HG03175 (cell line): ENCODE measurements around the gene ERC2.

Experiments
- ATAC-seq: cut with Tn5 transposase; IDR thresholded peaks from one replicate; pipeline ENCODE4 v1.9.1; 2021; ENCODE audit warnings: mild to moderate bottlenecking, moderate library complexity; ENCODE audit not compliant: unreplicated experiment

ERC2 gene

GRCh38 chr3:56260262-56260661 lies 208.0 kb downstream of the ERC2 start:
- no peak for ATAC-seq

DNA sequence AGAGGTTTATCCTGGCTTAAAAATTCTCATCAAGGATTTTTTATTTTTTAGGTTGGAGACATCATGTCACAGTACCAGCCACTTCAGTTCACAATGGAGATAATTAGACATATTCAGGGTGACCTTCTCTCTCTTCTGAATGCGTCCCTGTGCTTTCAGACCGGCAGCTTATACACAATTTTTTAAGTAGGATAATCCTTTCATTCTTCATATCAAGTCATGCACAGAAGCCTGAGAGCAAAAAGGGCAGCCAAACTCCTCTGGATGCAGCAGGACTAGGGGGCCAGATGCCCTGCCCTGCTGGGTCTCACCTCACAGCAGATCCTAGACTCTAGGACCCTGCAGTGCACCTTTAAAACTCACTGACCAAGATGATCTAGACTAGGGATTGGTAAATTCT lies 210.4 kb downstream of the ERC2 start:
- no peak for ATAC-seq

DNA sequence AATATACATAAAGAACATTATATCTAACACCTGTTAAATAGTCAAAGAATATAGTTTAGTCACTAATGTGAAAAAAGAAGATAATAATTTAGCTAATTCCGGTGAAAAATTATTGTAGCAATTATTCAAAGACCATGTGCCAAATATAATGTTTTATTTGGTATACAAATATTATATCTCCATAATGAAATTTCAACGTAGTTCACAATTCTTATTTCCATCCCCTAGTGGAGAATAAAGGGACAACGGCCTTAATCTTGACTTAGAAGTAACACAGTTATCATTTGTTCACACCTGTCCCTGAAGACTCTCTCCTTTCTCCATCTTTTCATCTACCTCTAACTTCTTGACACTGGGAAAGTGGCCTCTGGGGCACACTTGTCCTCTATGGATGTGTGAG lies 213.4 kb downstream of the ERC2 start:
- ATAC-seq, result no peak

DNA sequence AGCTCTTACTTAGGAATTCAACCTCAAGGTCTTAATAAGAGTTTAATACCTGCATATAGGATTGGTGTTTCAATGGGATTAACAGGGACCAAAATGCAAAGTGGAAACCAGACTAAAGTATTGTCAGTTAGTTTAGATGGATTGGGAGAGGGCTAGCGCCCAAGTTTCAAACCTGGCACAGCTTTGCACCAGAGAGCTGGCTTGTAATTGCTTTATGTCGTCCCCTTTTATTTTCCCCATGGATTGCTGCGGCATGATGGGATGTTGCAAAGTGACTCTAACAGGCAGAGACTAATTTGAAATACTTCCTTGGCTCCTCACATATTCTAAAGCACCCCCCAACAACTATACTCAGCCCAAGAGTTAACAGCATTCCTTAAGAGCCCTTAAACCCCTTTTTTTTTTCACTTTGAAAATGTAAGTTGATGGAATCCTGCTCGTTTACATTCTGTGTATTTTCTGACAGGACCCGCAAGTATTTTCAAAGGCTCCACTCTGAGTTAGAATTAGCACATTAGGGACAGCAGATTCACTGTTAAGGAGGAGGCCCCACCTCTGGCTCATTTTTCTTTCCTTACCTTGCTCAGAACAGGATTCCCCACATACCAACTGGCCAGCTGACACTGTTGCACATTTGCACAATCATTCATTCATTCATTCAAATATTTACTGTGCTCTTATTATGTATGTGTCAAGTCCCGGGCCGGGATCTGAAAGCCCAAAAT lies 214.2 kb downstream of the ERC2 start:
- ATAC-seq, result no peak

GRCh38 chr3:56251343-56251945 lies 216.8 kb downstream of the ERC2 start:
- ATAC-seq, result no peak

DNA sequence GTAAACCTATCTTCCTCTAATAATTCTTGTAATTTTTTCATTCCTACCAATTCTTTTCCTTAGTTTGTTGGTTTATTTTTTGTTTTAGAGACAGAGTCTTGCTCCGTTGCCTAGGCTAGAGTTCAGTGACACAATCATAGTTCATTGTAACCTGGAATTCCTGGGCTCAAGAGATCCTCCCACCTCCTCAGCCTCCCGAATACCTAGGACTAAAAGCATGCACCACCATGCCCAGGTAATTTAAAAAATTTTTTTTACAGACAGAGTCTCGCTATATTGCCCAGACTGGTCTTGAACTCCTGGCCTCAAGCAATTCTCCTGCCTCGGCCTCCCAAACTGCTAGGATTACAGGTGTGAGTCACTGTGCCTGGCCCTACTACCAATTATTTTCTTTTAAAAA lies 220.2 kb downstream of the ERC2 start:
- no peak for ATAC-seq

GRCh38 chr3:56238299-56238698 lies 230.0 kb downstream of the ERC2 start:
- ATAC-seq, result no peak

- ATAC-seq, result no peak
Observed at GRCh38 chr3:56233742-56234141, 234.5 kb downstream of the ERC2 start.

GRCh38 chr3:56229311-56229710 lies 239.0 kb downstream of the ERC2 start:
- no peak for ATAC-seq

DNA sequence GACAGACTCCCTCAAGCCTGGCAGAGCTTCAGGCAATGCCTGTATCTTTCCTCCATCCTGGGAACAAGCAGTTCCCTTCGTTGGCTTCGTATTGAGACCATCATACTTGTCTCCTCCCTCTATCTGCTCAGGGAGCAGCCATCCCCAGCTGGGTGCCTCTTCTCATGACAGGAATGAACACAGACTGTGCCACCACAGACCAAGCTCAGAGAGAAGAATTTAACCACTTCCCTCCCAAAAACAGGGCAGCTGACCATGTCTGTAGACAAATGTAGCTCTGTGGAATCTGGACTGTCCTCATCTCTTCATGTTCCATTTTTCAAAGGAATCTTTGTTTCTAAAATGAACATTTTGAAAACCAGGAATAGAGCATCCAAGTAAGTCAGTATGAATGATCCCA lies 245.4 kb downstream of the ERC2 start:
- ATAC-seq, result no peak

DNA sequence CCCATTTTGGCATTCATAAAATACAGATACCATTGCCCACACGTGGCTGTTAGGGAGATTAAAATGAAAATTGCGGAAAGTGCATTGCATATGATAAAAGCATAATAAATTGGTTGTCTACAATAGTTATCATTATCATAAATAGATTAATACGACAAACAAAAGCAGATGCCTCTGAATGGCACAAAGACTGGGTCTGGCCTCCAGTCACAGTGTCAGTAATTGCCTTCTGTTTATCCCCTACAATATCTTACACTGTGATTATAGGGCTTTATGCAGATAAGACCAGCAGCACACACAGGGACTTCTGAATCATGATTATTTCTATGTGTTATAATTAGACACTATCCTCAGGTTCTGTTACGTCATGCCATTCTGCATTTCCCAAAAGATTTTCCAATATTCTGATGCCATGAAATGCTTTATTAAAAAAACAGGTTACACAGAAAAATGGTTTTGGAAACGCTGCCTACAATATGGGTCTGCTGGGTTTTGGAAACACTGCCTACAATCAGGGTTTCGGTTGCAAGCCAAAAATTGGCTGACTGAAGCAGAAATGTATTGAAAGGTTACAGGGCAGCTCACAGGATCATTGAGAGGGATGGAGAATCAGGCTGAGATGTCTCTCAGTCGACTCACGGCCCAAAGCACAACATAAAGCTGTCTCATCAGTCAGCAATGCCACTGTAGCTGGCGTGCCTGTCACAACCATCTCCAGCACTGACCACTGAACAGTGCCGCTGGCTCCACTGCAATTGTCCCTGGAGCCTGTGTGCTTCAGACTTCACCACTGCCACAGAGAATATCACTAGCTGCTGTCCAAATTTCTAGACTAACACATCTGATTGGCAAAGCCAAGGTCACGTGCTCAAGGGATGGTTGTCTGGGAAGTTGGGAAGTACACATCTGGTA lies 248.1 kb downstream of the ERC2 start:
- ATAC-seq, result no peak

DNA sequence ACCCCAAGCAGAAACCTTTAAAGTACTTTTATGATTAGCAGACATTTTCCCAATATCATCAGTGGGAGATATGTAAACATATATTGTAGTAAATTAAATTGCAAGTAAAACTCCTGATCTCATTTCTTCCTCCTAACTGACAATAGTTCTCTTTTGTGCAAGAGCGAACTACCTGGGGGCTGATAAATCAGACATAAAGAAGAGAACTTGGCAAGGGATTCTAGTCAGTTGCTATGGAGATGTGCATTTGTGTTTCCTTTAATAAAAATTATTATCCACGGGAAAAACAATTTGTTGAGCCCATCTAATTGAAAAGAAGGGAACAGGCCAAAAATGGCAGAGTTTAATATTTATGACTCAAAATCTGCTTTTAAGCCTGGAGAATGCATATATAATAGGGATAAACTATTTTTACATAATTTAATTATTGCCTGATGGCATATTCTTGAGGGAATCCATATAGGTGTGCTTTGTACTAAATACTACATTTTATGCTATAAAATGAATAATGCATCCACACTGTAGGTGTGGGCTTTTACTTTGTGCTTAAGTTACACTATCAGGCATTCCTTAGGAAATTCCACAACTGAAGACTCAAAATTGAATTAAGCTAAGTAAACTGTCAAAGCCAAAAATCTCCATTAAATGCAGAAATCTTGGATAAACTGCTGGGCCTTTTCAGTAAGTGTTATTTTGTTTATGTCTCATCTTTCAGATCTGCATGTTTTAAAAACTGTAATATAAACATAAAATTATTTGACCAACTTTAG lies 258.1 kb downstream of the ERC2 start:
- ATAC-seq, result no peak

DNA sequence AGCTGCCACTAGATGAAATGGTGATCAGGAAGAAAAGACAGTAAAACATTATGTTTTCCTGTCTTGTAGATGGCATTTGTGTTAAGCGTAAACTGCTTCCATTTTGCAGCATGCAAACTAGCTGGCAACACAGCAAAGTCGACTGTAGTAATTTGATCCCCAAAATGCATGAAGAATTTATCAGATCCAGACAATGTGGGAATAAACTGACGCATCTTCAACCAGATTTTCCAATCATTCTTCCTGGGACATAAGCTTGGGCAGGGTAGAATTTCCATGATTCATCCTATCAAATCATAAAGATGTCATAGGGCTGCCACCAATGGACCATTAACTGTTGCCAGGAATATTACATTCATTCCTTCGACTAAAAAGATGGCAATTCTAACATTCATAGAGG lies 260.3 kb downstream of the ERC2 start:
- ATAC-seq, result no peak

DNA sequence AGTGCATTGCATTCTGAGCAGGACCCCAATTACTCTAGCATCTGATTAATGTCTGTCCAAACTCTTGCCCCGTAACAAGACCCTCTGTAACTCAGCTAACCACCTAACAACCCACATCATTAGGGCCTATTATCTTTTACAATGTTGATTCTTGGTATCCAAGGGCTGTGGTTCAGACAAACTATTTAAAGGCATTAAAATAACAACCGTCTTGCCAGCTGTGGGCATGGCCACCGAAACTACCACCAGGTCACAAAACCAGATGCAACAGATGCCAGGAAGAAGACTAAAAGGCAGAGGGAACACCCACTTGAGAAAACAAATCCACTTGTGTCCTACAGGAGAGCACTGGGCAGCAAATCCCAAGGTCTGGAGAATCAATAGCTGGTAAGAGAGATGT lies 262.9 kb downstream of the ERC2 start:
- no peak for ATAC-seq

- ATAC-seq, result no peak
Observed at GRCh38 chr3:56202997-56203396, 265.3 kb downstream of the ERC2 start.

DNA sequence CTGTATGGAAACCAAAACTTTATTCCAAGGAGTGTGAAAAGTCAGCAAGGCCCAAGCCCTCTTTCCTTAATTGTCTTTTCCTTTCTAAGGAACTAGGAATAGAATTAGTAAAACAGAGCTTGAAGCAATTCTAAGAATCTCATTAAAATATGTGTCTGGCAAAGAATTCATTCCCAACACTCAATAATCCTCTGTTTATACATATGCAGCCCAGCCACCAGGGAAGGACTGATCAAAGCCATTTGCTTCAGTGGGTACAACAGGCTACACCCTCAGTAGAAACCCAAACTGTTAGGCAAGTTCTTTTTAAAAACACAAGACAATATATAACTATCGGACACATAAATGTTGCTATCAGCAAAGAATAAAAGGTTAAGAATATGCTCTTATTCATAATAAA lies 266.9 kb downstream of the ERC2 start:
- no peak for ATAC-seq

- ATAC-seq, result no peak
Observed at GRCh38 chr3:56200251-56200650, 268.0 kb downstream of the ERC2 start.

DNA sequence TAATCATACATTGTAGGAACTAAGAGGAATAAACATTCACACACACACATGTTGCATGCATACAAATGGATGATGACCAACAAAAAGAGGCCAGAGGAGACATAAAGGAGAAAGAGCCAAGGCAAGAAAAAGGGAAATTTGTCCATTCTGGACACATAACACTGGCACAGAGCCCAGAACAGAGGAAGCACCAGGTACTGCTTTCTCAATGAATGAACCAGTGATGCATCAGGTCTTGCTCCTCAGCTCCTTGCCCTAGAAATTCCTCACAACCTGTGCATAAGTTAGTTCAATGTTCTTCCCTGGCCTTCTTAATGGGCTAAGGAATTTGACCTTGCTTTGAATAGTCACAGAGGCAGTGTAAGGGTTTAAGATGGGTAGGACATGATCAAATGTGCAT lies 270.3 kb downstream of the ERC2 start:
- ATAC-seq, result no peak

DNA sequence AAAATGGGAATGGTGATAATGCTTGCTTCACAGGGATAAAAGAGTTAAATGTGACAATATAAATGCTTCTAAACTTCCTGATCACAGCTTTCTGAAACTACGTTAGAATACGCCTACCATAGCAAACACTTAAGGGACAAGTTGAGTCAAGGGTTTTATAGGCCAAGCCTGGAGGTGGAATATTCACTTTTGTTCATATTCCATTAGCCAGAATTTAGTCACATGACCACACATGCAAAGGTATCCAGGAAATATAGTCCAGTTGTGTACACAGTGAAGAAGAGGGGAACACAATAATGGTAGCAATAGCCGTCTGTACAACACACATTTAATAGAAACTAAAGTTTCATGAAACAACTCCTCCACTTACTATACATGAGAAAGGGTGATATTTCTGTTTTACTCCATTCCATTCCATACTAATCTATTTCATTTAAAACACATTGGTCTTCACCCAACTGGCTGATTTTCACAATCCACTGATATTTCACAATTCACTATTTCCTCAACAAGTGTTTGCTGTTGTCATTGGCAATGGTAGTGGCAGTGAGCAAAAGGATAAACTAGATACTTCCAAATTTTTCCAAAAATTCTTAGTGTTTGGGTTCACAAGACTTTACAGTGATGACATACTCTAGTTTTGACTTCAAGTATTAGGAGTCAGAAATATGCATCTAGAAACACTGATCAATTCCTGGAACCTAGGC lies 270.9 kb downstream of the ERC2 start:
- ATAC-seq, result no peak

DNA sequence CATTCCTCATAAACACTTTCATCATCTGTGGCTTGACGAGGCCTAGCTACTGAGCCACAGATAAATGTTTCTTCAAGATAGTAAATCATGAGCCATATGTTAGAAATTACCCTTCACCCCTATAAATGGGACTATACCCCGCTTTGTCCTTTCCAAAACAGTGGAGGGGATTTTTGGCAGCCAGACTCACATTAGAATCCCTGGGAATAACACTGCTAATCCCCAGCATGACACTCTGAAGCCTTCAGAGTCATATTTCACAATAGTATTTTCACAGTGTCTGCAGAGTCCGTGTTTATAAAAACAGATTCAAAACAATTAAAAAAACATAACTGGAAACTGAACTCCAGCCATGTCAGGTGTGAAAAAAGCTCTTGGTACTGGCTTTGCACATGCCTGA lies 271.6 kb downstream of the ERC2 start:
- ATAC-seq, result no peak

DNA sequence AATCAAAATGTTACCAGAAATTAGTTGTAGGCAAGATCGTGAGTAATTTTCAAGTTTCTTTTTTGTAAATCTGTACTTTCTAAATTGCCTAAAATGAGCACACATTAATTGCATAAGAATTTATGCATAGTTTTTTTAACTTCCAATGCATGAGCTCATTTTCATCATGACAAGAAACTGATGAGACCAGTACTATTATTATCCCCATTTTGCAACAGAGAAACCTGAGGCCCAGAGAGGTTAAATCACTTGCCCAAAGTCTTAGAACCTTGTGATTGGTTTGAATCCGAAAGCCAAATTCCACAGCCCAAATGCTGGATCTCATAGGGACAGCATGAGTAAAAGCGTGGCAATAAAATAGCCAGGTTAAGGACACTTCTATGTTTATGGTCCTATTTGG lies 274.7 kb downstream of the ERC2 start:
- ATAC-seq, result no peak
